ENCODE measurements around the gene GTPBP4. TPM values are rescaled to one million over a fixed set of nuclear protein-coding genes. Genes with fewer than 3 reads are reported as not detected.
A peak's percentile ranks its signal among the peaks of the same experiment; 100 is the strongest.

Gene GTPBP4
- total and polyA plus RNA-seq, 2 of the 13 experiments (the other 11 are each of a cell fraction or from before 2014, with no cell fraction given), result 24.1 to 85.5 TPM

DNA sequence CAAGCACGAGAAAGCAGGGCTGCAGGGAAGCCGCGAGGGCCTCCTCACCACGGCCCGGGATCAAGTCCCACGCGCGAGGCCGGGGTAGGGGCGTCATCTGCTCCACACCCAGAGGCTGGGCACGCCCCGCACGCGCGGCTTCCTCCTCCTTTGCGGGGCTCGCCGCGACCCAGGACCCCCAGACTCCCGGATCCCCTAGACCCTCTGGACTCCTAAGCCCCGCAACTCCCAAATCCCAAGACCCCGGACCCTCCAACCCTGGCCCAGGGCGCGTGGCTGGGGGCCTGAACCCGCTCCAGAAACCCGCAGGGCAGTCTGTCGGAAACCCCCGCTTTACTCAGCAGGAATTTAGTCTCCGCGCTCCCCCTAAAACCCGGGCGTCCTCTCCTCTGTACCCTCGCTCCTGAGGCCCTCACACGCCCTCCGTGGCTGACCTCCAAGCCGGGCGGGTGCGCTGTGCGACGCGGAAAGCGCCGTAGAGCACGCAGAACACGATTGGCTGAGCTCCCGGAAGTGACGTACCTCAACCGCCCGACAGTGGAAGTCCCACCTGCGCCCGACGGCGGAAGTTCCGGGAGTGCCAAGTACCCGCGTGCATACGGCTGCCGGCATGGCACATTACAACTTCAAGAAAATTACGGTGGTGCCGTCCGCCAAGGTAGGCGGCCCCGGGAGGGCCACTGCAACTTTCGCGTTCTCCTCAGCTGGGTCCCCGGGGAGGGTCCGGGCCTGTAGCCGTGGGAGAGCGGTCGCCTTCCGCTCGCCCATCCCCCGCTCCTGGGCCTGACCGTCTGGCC lies at the start of gene GTPBP4 (continued):
- TF ChIP-seq, protein P1, sequence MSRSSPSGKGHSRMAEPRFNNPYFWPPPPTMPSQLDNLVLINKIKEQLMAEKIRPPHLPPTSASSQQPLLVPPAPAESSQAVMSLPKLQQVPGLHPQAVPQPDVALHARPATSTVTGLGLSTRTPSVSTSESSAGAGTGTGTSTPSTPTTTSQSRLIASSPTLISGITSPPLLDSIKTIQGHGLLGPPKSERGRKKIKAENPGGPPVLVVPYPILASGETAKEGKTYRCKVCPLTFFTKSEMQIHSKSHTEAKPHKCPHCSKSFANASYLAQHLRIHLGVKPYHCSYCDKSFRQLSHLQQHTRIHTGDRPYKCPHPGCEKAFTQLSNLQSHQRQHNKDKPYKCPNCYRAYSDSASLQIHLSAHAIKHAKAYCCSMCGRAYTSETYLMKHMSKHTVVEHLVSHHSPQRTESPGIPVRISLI (CRISPR knock-in tag; IDR thresholded peaks at IDR 0.05; ENCODE audit: borderline replicate concordance), result peak; percentile 25; the same call in 1 of the 2 replicates
- peak; percentile 72; the same call in 1 of the 2 replicates for TF ChIP-seq KDM2A (CRISPR knock-in tag; IDR thresholded peaks at IDR 0.05; ENCODE audit: borderline replicate concordance, low read depth)
- no peak for TF ChIP-seq NFKBIZ (CRISPR knock-in tag; IDR thresholded peaks at IDR 0.05)
- TF ChIP-seq, protein P2, sequence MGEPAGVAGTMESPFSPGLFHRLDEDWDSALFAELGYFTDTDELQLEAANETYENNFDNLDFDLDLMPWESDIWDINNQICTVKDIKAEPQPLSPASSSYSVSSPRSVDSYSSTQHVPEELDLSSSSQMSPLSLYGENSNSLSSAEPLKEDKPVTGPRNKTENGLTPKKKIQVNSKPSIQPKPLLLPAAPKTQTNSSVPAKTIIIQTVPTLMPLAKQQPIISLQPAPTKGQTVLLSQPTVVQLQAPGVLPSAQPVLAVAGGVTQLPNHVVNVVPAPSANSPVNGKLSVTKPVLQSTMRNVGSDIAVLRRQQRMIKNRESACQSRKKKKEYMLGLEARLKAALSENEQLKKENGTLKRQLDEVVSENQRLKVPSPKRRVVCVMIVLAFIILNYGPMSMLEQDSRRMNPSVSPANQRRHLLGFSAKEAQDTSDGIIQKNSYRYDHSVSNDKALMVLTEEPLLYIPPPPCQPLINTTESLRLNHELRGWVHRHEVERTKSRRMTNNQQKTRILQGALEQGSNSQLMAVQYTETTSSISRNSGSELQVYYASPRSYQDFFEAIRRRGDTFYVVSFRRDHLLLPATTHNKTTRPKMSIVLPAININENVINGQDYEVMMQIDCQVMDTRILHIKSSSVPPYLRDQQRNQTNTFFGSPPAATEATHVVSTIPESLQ (CRISPR knock-in tag; conservative IDR thresholded peaks at IDR 0.05), result no peak
- no peak for TF ChIP-seq ZMAT3 (CRISPR knock-in tag; conservative IDR thresholded peaks at IDR 0.05)
- TF ChIP-seq, protein P3, sequence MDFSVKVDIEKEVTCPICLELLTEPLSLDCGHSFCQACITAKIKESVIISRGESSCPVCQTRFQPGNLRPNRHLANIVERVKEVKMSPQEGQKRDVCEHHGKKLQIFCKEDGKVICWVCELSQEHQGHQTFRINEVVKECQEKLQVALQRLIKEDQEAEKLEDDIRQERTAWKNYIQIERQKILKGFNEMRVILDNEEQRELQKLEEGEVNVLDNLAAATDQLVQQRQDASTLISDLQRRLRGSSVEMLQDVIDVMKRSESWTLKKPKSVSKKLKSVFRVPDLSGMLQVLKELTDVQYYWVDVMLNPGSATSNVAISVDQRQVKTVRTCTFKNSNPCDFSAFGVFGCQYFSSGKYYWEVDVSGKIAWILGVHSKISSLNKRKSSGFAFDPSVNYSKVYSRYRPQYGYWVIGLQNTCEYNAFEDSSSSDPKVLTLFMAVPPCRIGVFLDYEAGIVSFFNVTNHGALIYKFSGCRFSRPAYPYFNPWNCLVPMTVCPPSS (IDR thresholded peaks at IDR 0.05), result no peak
- peak; percentile 92 for TF ChIP-seq HOXA3 (CRISPR knock-in tag; IDR thresholded peaks at IDR 0.05)
- TF ChIP-seq ZNF383 (CRISPR knock-in tag; IDR thresholded peaks at IDR 0.05; ENCODE audit: borderline replicate concordance), result no peak
- TF ChIP-seq, protein P4, sequence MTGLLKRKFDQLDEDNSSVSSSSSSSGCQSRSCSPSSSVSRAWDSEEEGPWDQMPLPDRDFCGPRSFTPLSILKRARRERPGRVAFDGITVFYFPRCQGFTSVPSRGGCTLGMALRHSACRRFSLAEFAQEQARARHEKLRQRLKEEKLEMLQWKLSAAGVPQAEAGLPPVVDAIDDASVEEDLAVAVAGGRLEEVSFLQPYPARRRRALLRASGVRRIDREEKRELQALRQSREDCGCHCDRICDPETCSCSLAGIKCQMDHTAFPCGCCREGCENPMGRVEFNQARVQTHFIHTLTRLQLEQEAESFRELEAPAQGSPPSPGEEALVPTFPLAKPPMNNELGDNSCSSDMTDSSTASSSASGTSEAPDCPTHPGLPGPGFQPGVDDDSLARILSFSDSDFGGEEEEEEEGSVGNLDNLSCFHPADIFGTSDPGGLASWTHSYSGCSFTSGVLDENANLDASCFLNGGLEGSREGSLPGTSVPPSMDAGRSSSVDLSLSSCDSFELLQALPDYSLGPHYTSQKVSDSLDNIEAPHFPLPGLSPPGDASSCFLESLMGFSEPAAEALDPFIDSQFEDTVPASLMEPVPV (CRISPR knock-in tag; IDR thresholded peaks at IDR 0.05), result no peak
- no peak for TF ChIP-seq SMARCC2 (IDR thresholded peaks at IDR 0.05)
- TF ChIP-seq MED8 (CRISPR knock-in tag; IDR thresholded peaks at IDR 0.05; ENCODE audit: insufficient replicate concordance), result no peak
- TF ChIP-seq, protein P5, sequence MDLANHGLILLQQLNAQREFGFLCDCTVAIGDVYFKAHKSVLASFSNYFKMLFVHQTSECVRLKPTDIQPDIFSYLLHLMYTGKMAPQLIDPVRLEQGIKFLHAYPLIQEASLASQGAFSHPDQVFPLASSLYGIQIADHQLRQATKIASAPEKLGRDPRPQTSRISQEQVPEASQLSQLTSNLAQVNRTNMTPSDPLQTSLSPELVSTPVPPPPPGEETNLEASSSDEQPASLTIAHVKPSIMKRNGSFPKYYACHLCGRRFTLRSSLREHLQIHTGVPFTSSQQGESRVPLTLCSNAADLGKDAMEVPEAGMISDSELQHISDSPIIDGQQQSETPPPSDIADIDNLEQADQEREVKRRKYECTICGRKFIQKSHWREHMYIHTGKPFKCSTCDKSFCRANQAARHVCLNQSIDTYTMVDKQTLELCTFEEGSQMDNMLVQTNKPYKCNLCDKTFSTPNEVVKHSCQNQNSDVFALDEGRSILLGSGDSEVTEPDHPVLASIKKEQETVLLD (CRISPR knock-in tag; IDR thresholded peaks at IDR 0.05; ENCODE audit: low read depth), result 0 out of 2 replicates have a peak, but pooled peaks have one; percentile 29
- 0 out of 2 replicates have a peak, but pooled peaks have one; percentile 6 for TF ChIP-seq ZNF556 (CRISPR knock-in tag; IDR thresholded peaks at IDR 0.05; ENCODE audit: borderline replicate concordance)
- TF ChIP-seq CHD2 (IDR thresholded peaks at IDR 0.05; ENCODE audit: low read depth, low read length), result 0 out of 2 replicates have a peak, but pooled peaks have one; percentile 40
- no peak for TF ChIP-seq SUZ12 (IDR thresholded peaks at IDR 0.05; ENCODE audit: low read depth, low read length)
- TF ChIP-seq SRF (IDR thresholded peaks at IDR 0.05; ENCODE audit: low read depth, low read length), result no peak
- peak; percentile 54; the same call in 1 of the 2 replicates for TF ChIP-seq BORCS8-MEF2B (CRISPR knock-in tag; IDR thresholded peaks at IDR 0.05)
- TF ChIP-seq, protein P6, sequence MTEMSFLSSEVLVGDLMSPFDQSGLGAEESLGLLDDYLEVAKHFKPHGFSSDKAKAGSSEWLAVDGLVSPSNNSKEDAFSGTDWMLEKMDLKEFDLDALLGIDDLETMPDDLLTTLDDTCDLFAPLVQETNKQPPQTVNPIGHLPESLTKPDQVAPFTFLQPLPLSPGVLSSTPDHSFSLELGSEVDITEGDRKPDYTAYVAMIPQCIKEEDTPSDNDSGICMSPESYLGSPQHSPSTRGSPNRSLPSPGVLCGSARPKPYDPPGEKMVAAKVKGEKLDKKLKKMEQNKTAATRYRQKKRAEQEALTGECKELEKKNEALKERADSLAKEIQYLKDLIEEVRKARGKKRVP (CRISPR knock-in tag; IDR thresholded peaks at IDR 0.05), result no peak
- TF ChIP-seq NFATC3 (CRISPR knock-in tag; IDR thresholded peaks at IDR 0.05), result no peak
- TF ChIP-seq SP140L (CRISPR knock-in tag; IDR thresholded peaks at IDR 0.05; ENCODE audit: borderline replicate concordance), result no peak

Data from HepG2 (cell line).